Fibroblast of lung (primary cell): Measurements from ENCODE around the gene ARHGAP12. TPM values are rescaled to one million over a fixed set of nuclear protein-coding genes. Genes with fewer than 3 reads are reported as not detected.

Experiments
- DNase-seq, 2 donors: peaks; one replicate each; pipeline versions ENCODE4 v3.0.0 to v3.0.0-alpha.2; 2010; ENCODE audit warnings: low read depth in 2 of 2
- H2AFZ ChIP-seq: 2 replicates; pipeline ENCODE4 v1.5.1; 2012; ENCODE audit warnings: low read length, control low read depth, inconsistent platforms
- H3K27ac ChIP-seq: 2 replicates; pipeline ENCODE4 v1.5.1; 2011; ENCODE audit warnings: low read length, control low read depth; ENCODE audit not compliant: insufficient read depth
- H3K27me3 ChIP-seq: 2 replicates; pipeline ENCODE4 v1.5.1; 2011; ENCODE audit warnings: mild to moderate bottlenecking, low read length; ENCODE audit not compliant: control insufficient read depth, insufficient read depth
- H3K36me3 ChIP-seq: 2 replicates; pipeline ENCODE4 v1.5.1; 2011; ENCODE audit warnings: low read length; ENCODE audit not compliant: control insufficient read depth, insufficient read depth
- H3K4me1 ChIP-seq: 2 replicates; pipeline ENCODE4 v1.5.1; 2011; ENCODE audit warnings: low read length; ENCODE audit not compliant: control insufficient read depth, insufficient read depth; ENCODE audit errors: extremely low read depth
- H3K4me2 ChIP-seq: 2 replicates; pipeline ENCODE4 v1.5.1; 2011; ENCODE audit warnings: low read length, control low read depth; ENCODE audit not compliant: insufficient read depth; ENCODE audit errors: extremely low read depth
- H3K4me3 ChIP-seq, 4 experiments: fragments of 200-600 bp in 1 of 4; sonication (generic) in 1 of 4; replicated peaks in 1 of 4; 2 replicates each; pipeline ENCODE4 v1.5.1; 2011 to 2016; ENCODE audit warnings: low read length in 4 of 4, low read depth in 3 of 4, mild to moderate bottlenecking in 3 of 4, control low read depth in 2 of 4, inconsistent platforms in 1 of 4, mixed read lengths in 1 of 4; ENCODE audit not compliant: insufficient read depth in 1 of 4; ENCODE audit errors: control extremely low read depth in 1 of 4
- H3K79me2 ChIP-seq: 2 replicates; pipeline ENCODE4 v1.5.1; 2012; ENCODE audit warnings: mild to moderate bottlenecking, low read length, inconsistent platforms; ENCODE audit not compliant: control insufficient read depth, insufficient read depth
- H3K9ac ChIP-seq: 2 replicates; pipeline ENCODE4 v1.5.1; 2011; ENCODE audit warnings: mild to moderate bottlenecking, low read length, control low read depth; ENCODE audit not compliant: insufficient read depth
- H3K9me3 ChIP-seq: 2 replicates; pipeline ENCODE4 v1.5.1; 2012; ENCODE audit warnings: low read depth, low read length; ENCODE audit not compliant: control insufficient read depth, insufficient read depth
- H4K20me1 ChIP-seq: 2 replicates; pipeline ENCODE4 v1.5.1; 2011; ENCODE audit warnings: low read length; ENCODE audit not compliant: control insufficient read depth, insufficient read depth; ENCODE audit errors: extremely low read depth
- CTCF ChIP-seq, 2 donors: IDR thresholded peaks in 1 of 2; conservative IDR thresholded peaks in 1 of 2; 1 replicate in 1 of 2; 2 replicates in 1 of 2; pipeline ENCODE4 v1.5.1; 2011 to 2012; ENCODE audit warnings: low read length in 2 of 2, control low read depth in 1 of 2, inconsistent platforms in 1 of 2, low read depth in 1 of 2, mild to moderate bottlenecking in 1 of 2
- EZH2 ChIP-seq: IDR thresholded peaks from 2 replicates; pipeline ENCODE4 v1.5.1; 2012; ENCODE audit warnings: low read length, control low read depth, mild to moderate bottlenecking; ENCODE audit errors: missing control alignments
- polyA plus RNA-seq, 2 donors: library from polyadenylated mRNA; depleted of rRNA in 1 of 2; stranded (reverse) in 1 of 2; unstranded in 1 of 2; fragments of >200 nt; gene quantifications; 2 replicates each; pipeline ENCODE4 v1.2.1, GENCODE V29; 2011 to 2012; ENCODE audit warnings: missing spikeins in 1 of 2
- total RNA-seq: library from RNA; depleted of rRNA; stranded (reverse); fragments of >200 nt; gene quantifications from 2 replicates; pipeline ENCODE4 v1.2.1, GENCODE V29; 2014

Gene ARHGAP12
- total and polyA plus RNA-seq, 2 donors (not counting 1 experiment from before 2014, with no cell fraction given), result 24.0 to 63.1 TPM

GRCh38 chr10:31952066-31952465 lies 23.4 kb upstream of the ARHGAP12 start:
- Histone ChIP-seq H4K20me1 (no peaks in the 10 kb centered on the region), H3K27me3 (no peaks in the 10 kb centered on the region), H2AFZ (no peak overlapping the region), H3K79me2 (no peaks in the 10 kb centered on the region), H3K4me3 (no peak overlapping the region), H3K36me3 (no peaks in the 10 kb centered on the region), H3K4me2 (no peak overlapping the region), H3K27ac (no peak overlapping the region), H3K4me1 (peaks cover 3% of the 10 kb centered on the region), H3K9ac (no peak overlapping the region), H3K9me3 (no peaks in the 10 kb centered on the region)
- TF ChIP-seq CTCF (conservative IDR thresholded peaks at IDR 0.05 in 1 of 2, IDR thresholded peaks at IDR 0.05 in 1 of 2; ENCODE audit: low read depth in 1 of 2, low read length in 2 of 2) (no peak), EZH2 (no peak)
- peak; percentile 22 to 58 for DNase-seq

- Histone ChIP-seq H3K4me3 (no peak overlapping the region), H3K9me3 (no peaks in the 10 kb centered on the region), H2AFZ (no peak overlapping the region), H3K79me2 (no peaks in the 10 kb centered on the region), H4K20me1 (no peaks in the 10 kb centered on the region), H3K27ac (no peak overlapping the region), H3K27me3 (no peaks in the 10 kb centered on the region), H3K9ac (no peak overlapping the region), H3K36me3 (no peaks in the 10 kb centered on the region), H3K4me2 (no peak overlapping the region), H3K4me1 (peaks cover 4% of the 10 kb centered on the region)
- TF ChIP-seq EZH2 (no peak), CTCF (conservative IDR thresholded peaks at IDR 0.05 in 1 of 2, IDR thresholded peaks at IDR 0.05 in 1 of 2; ENCODE audit: low read depth in 1 of 2, low read length in 2 of 2) (no peak)
- DNase-seq, result no peak
Observed at GRCh38 chr10:31949266-31949665, 20.6 kb upstream of the ARHGAP12 start.

- Histone ChIP-seq H3K79me2 (no peaks in the 10 kb centered on the region), H3K36me3 (no peaks in the 10 kb centered on the region), H3K27me3 (no peaks in the 10 kb centered on the region), H3K4me3 (no peak overlapping the region), H4K20me1 (no peaks in the 10 kb centered on the region), H3K4me2 (peak overlapping the region; percentile 55), H3K9me3 (no peaks in the 10 kb centered on the region), H3K27ac (peak overlapping the region; percentile 24), H3K9ac (no peak overlapping the region), H2AFZ (no peak overlapping the region), H3K4me1 (peaks cover 4% of the 10 kb centered on the region)
- no peak for DNase-seq
- TF ChIP-seq CTCF (conservative IDR thresholded peaks at IDR 0.05 in 1 of 2, IDR thresholded peaks at IDR 0.05 in 1 of 2; ENCODE audit: low read depth in 1 of 2, low read length in 2 of 2) (no peak), EZH2 (no peak)
Observed at GRCh38 chr10:31948021-31948420, 19.4 kb upstream of the ARHGAP12 start.
